ENCODE results near the gene SLIT3. TPM values are rescaled to one million over a fixed set of nuclear protein-coding genes. Genes with fewer than 3 reads are reported as not detected.

The SLIT3 gene
- total and polyA plus RNA-seq, 10 of the 15 experiments (the other 5 are each of a cell fraction or from before 2014, with no cell fraction given) = 0.05 TPM; not detected in 9

DNA sequence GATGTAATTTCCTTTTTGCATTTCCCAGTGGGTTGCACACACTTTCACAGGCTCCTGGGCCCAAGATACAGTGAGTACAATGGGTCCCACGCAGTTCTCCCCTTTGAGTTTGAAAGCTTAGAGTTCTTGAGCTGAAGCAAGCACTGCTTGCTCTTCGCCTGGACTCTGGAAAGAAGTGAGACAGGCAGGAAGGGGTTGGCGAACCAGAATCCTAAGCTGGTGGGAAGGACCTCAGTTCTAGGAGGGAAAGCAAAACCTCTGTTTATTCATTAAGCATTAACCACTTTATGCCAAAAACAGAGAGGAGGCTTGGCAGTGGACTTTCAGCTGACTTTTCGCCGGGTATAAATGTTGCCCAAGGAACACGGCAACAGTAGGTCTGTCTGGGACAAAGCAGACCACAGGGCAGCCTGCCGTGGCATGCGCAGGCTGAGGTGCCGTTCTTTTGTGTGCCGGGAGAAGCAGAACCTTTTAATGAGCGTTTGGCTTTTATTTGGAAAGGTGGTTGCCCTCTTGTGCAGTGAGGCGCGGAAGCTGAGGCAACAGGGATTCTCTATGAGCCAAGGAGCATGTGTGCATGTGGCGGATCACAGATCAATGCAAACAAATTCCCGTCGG is 481.8 kb downstream of the SLIT3 start:
- Histone ChIP-seq H4K20me1 (ENCODE audit: control insufficient read depth, insufficient read depth) (no peaks in the 10 kb centered on the region; the same call in 1 of the 2 replicates), H3K9me3 (replicated peaks; ENCODE audit: control insufficient read depth, insufficient read depth, low read length) (no peaks in the 10 kb centered on the region), H3K27ac (ENCODE audit: control insufficient read depth, insufficient read depth) (no peak overlapping the region), H2AFZ (ENCODE audit: control insufficient read depth, low read depth, low read length) (no peak overlapping the region), H3K4me3 (no peak overlapping the region), H3K79me2 (ENCODE audit: control insufficient read depth, insufficient read depth, low read length) (no peaks in the 10 kb centered on the region), H3K27me3 (replicated peaks in 1 of 2; ENCODE audit: control insufficient read depth in 2 of 2, insufficient read depth in 2 of 2, low read length in 1 of 2) (peaks cover 1 to 3% of the 10 kb centered on the region in 2 experiments), H3K4me1 (ENCODE audit: control insufficient read depth, insufficient read depth, low read length) (no peaks in the 10 kb centered on the region; the same call in 1 of the 2 replicates), H3K9ac (ENCODE audit: control insufficient read depth, insufficient read depth, low read length) (no peak overlapping the region), H3K36me3 (ENCODE audit: control insufficient read depth in 2 of 2, insufficient read depth in 2 of 2, low read length in 1 of 2) (no peaks in the 10 kb centered on the region), H3K4me2 (ENCODE audit: control insufficient read depth, insufficient read depth) (no peak overlapping the region)
- ChIA-PET SMC1A (ENCODE audit: uncharacterized antibody, unreplicated experiment) (no interaction called here), RAD21 (ENCODE audit: unreplicated experiment) (no interaction called here), POLR2A (no interaction called here), CTCF (no interaction called here)
- ATAC-seq (no peak), FAIRE-seq (no peak), DNase-seq (ENCODE audit: low read depth, low spot score) (no peak)
- in situ Hi-C loops (cut with MboI) = no loop called here
- 57% methylated on average over 16 of the region's 16 CpGs for WGBS (ENCODE audit: insufficient coverage, insufficient replicate concordance, low lambda C conversion rate, missing lambda C conversion rate)
- no TSS peak for BruUV-seq (replicated peaks)
- TF ChIP-seq STAT3 (IDR thresholded peaks at IDR 0.05; ENCODE audit: low read depth, low read length) = no peak
- no peak for TF ChIP-seq NFYA (IDR thresholded peaks at IDR 0.05; ENCODE audit: borderline replicate concordance, low read depth, low read length)
- TF ChIP-seq MTA3 (IDR thresholded peaks at IDR 0.05; ENCODE audit: borderline replicate concordance, low read length) = no peak
- no peak for TF ChIP-seq RAD51 (IDR thresholded peaks at IDR 0.05)
- TF ChIP-seq, protein P1, sequence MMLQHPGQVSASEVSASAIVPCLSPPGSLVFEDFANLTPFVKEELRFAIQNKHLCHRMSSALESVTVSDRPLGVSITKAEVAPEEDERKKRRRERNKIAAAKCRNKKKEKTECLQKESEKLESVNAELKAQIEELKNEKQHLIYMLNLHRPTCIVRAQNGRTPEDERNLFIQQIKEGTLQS (IDR thresholded peaks at IDR 0.05; ENCODE audit: borderline replicate concordance, extremely low read depth, low read depth, low read length) = no peak
- TF ChIP-seq, protein P2, sequence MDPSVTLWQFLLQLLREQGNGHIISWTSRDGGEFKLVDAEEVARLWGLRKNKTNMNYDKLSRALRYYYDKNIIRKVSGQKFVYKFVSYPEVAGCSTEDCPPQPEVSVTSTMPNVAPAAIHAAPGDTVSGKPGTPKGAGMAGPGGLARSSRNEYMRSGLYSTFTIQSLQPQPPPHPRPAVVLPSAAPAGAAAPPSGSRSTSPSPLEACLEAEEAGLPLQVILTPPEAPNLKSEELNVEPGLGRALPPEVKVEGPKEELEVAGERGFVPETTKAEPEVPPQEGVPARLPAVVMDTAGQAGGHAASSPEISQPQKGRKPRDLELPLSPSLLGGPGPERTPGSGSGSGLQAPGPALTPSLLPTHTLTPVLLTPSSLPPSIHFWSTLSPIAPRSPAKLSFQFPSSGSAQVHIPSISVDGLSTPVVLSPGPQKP (IDR thresholded peaks at IDR 0.05; ENCODE audit: low read depth, low read length) = no peak
- no peak for TF ChIP-seq SUPT20H (IDR thresholded peaks at IDR 0.05; ENCODE audit: borderline replicate concordance, control insufficient read depth, low read depth, low read length)
- TF ChIP-seq, protein P3, sequence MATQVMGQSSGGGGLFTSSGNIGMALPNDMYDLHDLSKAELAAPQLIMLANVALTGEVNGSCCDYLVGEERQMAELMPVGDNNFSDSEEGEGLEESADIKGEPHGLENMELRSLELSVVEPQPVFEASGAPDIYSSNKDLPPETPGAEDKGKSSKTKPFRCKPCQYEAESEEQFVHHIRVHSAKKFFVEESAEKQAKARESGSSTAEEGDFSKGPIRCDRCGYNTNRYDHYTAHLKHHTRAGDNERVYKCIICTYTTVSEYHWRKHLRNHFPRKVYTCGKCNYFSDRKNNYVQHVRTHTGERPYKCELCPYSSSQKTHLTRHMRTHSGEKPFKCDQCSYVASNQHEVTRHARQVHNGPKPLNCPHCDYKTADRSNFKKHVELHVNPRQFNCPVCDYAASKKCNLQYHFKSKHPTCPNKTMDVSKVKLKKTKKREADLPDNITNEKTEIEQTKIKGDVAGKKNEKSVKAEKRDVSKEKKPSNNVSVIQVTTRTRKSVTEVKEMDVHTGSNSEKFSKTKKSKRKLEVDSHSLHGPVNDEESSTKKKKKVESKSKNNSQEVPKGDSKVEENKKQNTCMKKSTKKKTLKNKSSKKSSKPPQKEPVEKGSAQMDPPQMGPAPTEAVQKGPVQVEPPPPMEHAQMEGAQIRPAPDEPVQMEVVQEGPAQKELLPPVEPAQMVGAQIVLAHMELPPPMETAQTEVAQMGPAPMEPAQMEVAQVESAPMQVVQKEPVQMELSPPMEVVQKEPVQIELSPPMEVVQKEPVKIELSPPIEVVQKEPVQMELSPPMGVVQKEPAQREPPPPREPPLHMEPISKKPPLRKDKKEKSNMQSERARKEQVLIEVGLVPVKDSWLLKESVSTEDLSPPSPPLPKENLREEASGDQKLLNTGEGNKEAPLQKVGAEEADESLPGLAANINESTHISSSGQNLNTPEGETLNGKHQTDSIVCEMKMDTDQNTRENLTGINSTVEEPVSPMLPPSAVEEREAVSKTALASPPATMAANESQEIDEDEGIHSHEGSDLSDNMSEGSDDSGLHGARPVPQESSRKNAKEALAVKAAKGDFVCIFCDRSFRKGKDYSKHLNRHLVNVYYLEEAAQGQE (IDR thresholded peaks at IDR 0.05; ENCODE audit: low read depth, low read length) = no peak
- no peak for TF ChIP-seq ESRRA (IDR thresholded peaks at IDR 0.05; ENCODE audit: low read length)
- TF ChIP-seq NFIC (IDR thresholded peaks at IDR 0.05; ENCODE audit: low read depth, low read length) = no peak
- TF ChIP-seq CBFB (IDR thresholded peaks at IDR 0.05; ENCODE audit: low read depth) = no peak
- TF ChIP-seq ZZZ3 (IDR thresholded peaks at IDR 0.05; ENCODE audit: control insufficient read depth, insufficient read length, low read depth) = no peak
- no peak for TF ChIP-seq SPI1 (IDR thresholded peaks at IDR 0.05; ENCODE audit: borderline replicate concordance, insufficient read depth, low read depth, low read length)
- TF ChIP-seq EED (IDR thresholded peaks at IDR 0.05; ENCODE audit: low read depth) = no peak
- TF ChIP-seq, protein P4, sequence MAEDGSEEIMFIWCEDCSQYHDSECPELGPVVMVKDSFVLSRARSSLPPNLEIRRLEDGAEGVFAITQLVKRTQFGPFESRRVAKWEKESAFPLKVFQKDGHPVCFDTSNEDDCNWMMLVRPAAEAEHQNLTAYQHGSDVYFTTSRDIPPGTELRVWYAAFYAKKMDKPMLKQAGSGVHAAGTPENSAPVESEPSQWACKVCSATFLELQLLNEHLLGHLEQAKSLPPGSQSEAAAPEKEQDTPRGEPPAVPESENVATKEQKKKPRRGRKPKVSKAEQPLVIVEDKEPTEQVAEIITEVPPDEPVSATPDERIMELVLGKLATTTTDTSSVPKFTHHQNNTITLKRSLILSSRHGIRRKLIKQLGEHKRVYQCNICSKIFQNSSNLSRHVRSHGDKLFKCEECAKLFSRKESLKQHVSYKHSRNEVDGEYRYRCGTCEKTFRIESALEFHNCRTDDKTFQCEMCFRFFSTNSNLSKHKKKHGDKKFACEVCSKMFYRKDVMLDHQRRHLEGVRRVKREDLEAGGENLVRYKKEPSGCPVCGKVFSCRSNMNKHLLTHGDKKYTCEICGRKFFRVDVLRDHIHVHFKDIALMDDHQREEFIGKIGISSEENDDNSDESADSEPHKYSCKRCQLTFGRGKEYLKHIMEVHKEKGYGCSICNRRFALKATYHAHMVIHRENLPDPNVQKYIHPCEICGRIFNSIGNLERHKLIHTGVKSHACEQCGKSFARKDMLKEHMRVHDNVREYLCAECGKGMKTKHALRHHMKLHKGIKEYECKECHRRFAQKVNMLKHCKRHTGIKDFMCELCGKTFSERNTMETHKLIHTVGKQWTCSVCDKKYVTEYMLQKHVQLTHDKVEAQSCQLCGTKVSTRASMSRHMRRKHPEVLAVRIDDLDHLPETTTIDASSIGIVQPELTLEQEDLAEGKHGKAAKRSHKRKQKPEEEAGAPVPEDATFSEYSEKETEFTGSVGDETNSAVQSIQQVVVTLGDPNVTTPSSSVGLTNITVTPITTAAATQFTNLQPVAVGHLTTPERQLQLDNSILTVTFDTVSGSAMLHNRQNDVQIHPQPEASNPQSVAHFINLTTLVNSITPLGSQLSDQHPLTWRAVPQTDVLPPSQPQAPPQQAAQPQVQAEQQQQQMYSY (CRISPR knock-in tag; IDR thresholded peaks at IDR 0.05) = no peak
- intact Hi-C loops (cut with micrococcal nuclease; ENCODE audit: unreplicated experiment) = no loop called here
